ENCODE measurements around the gene APOBEC3C. TPM values are rescaled to one million over a fixed set of nuclear protein-coding genes. Genes with fewer than 3 reads are reported as not detected.

Gene APOBEC3C
- polyA plus RNA-seq, 1 donor from 2014 or later, result not detected

DNA sequence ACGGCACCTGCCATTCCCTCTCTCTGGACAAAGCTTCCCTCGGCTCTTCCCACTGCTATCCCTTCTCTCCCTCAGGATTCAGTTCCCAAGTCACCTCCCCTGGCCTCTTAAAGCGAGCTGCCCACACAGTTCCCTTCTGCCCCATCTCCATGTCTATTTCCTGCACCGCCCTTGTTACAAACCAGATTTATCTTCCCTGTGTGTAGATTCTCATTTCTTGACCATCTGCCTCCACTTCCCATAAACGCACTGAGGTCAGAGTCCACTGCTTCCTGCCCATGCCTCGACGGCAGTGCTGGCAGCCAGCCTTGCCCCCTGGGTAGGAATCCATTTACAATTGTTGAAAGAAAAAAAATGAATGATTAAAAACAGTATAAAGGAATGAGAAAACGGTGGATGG lies 43.5 kb upstream of the APOBEC3C start:
- no peak overlapping the region for H2AFZ ChIP-seq (ENCODE audit: low read depth, low read length)
- H3K4me3 ChIP-seq (ENCODE audit: low read length), result no peak overlapping the region
- no peaks in the 10 kb centered on the region for H3K36me3 ChIP-seq (ENCODE audit: insufficient read depth, low read length)
- no peaks in the 10 kb centered on the region for H4K20me1 ChIP-seq (ENCODE audit: insufficient read depth)
- no peaks in the 10 kb centered on the region for H3K27me3 ChIP-seq (ENCODE audit: insufficient read depth, low read depth, low read length)
- H3F3A ChIP-seq (ENCODE audit: insufficient read depth, low read length, poor library complexity, severe bottlenecking), result no peaks in the 10 kb centered on the region
- H3K9ac ChIP-seq (ENCODE audit: low read length), result no peak overlapping the region
- no peaks in the 10 kb centered on the region for H3K9me2 ChIP-seq (ENCODE audit: insufficient read depth, low read length)
- no peaks in the 10 kb centered on the region for H3K79me2 ChIP-seq (replicated peaks; ENCODE audit: insufficient read depth, low read length)
- TF ChIP-seq EZH2 (IDR thresholded peaks at IDR 0.05; ENCODE audit: borderline replicate concordance, insufficient read depth, low read length, poor library complexity, severe bottlenecking) (no peak), EP300 (conservative IDR thresholded peaks at IDR 0.05; ENCODE audit: poor library complexity, severe bottlenecking) (no peak), POLR2AphosphoS5 (IDR thresholded peaks at IDR 0.05) (no peak), REST (IDR thresholded peaks at IDR 0.05; ENCODE audit: borderline replicate concordance) (no peak), TAF1 (IDR thresholded peaks at IDR 0.05; ENCODE audit: low read depth) (no peak), SMC3 (conservative IDR thresholded peaks at IDR 0.05; ENCODE audit: poor library complexity) (no peak), RAD21 (conservative IDR thresholded peaks at IDR 0.05) (no peak), MXI1 (conservative IDR thresholded peaks at IDR 0.05; ENCODE audit: poor library complexity, severe bottlenecking) (no peak)
- TF ChIP-seq, protein P1, sequence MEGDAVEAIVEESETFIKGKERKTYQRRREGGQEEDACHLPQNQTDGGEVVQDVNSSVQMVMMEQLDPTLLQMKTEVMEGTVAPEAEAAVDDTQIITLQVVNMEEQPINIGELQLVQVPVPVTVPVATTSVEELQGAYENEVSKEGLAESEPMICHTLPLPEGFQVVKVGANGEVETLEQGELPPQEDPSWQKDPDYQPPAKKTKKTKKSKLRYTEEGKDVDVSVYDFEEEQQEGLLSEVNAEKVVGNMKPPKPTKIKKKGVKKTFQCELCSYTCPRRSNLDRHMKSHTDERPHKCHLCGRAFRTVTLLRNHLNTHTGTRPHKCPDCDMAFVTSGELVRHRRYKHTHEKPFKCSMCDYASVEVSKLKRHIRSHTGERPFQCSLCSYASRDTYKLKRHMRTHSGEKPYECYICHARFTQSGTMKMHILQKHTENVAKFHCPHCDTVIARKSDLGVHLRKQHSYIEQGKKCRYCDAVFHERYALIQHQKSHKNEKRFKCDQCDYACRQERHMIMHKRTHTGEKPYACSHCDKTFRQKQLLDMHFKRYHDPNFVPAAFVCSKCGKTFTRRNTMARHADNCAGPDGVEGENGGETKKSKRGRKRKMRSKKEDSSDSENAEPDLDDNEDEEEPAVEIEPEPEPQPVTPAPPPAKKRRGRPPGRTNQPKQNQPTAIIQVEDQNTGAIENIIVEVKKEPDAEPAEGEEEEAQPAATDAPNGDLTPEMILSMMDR (IDR thresholded peaks at IDR 0.05; ENCODE audit: poor library complexity, severe bottlenecking), result no peak
- H3K4me2 ChIP-seq (ENCODE audit: low read length), result no peak overlapping the region
- no peaks in the 10 kb centered on the region for H3K9me3 ChIP-seq (ENCODE audit: low read length)
- no peak overlapping the region for H3K27ac ChIP-seq (ENCODE audit: low read length)

DNA sequence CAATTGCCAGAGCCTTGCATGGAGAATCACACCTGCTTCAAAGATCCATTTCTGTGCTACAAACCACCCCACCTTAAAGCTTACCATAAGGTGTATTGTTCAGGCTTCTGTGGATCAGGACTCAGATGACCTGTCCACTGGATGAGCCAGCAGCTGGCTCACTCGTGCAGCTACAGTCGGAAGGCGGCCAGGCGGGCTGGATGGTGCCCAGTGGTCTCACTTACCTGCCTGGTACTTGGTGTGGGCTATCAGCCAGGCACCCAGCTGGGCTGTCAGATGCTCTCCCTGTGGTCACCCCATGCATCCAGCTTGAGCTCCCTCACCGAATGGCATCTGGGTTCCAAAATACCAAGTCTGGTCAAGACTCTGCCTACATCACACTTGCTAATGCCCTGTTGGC lies 42.9 kb upstream of the APOBEC3C start:
- Histone ChIP-seq H3K9ac (ENCODE audit: low read length) (no peak overlapping the region), H3K36me3 (ENCODE audit: insufficient read depth, low read length) (no peaks in the 10 kb centered on the region), H3K4me2 (ENCODE audit: low read length) (no peak overlapping the region), H2AFZ (ENCODE audit: low read depth, low read length) (no peak overlapping the region), H4K20me1 (ENCODE audit: insufficient read depth) (no peaks in the 10 kb centered on the region), H3K27me3 (ENCODE audit: insufficient read depth, low read depth, low read length) (no peaks in the 10 kb centered on the region), H3K9me3 (ENCODE audit: low read length) (no peaks in the 10 kb centered on the region), H3F3A (ENCODE audit: insufficient read depth, low read length, poor library complexity, severe bottlenecking) (no peaks in the 10 kb centered on the region), H3K4me3 (ENCODE audit: low read length) (no peak overlapping the region), H3K79me2 (replicated peaks; ENCODE audit: insufficient read depth, low read length) (no peaks in the 10 kb centered on the region), H3K27ac (ENCODE audit: low read length) (no peak overlapping the region), H3K9me2 (ENCODE audit: insufficient read depth, low read length) (no peaks in the 10 kb centered on the region)
- TF ChIP-seq SMC3 (conservative IDR thresholded peaks at IDR 0.05; ENCODE audit: poor library complexity) (no peak), MXI1 (conservative IDR thresholded peaks at IDR 0.05; ENCODE audit: poor library complexity, severe bottlenecking) (no peak), EP300 (conservative IDR thresholded peaks at IDR 0.05; ENCODE audit: poor library complexity, severe bottlenecking) (no peak), EZH2 (IDR thresholded peaks at IDR 0.05; ENCODE audit: borderline replicate concordance, insufficient read depth, low read length, poor library complexity, severe bottlenecking) (no peak), RAD21 (conservative IDR thresholded peaks at IDR 0.05) (no peak), TAF1 (IDR thresholded peaks at IDR 0.05; ENCODE audit: low read depth) (no peak), POLR2AphosphoS5 (IDR thresholded peaks at IDR 0.05) (no peak), REST (IDR thresholded peaks at IDR 0.05; ENCODE audit: borderline replicate concordance) (no peak)
- TF ChIP-seq, protein P1 (IDR thresholded peaks at IDR 0.05; ENCODE audit: poor library complexity, severe bottlenecking), result no peak

Data from neural cell (in vitro differentiated cells).